HG02678 (cell line): Measurements from ENCODE around the gene TLX1.
A peak's percentile ranks its signal among the peaks of the same experiment; 100 is the strongest.

ENCODE experiments used
- ATAC-seq: cut with Tn5 transposase; IDR thresholded peaks from one replicate; pipeline ENCODE4 v1.9.1; 2021; ENCODE audit warnings: mild to moderate bottlenecking, moderate library complexity; ENCODE audit not compliant: unreplicated experiment

The TLX1 gene

GRCh38 chr10:101133489-101134298 lies 2.6 kb downstream of the TLX1 start:
- no peak for ATAC-seq

DNA sequence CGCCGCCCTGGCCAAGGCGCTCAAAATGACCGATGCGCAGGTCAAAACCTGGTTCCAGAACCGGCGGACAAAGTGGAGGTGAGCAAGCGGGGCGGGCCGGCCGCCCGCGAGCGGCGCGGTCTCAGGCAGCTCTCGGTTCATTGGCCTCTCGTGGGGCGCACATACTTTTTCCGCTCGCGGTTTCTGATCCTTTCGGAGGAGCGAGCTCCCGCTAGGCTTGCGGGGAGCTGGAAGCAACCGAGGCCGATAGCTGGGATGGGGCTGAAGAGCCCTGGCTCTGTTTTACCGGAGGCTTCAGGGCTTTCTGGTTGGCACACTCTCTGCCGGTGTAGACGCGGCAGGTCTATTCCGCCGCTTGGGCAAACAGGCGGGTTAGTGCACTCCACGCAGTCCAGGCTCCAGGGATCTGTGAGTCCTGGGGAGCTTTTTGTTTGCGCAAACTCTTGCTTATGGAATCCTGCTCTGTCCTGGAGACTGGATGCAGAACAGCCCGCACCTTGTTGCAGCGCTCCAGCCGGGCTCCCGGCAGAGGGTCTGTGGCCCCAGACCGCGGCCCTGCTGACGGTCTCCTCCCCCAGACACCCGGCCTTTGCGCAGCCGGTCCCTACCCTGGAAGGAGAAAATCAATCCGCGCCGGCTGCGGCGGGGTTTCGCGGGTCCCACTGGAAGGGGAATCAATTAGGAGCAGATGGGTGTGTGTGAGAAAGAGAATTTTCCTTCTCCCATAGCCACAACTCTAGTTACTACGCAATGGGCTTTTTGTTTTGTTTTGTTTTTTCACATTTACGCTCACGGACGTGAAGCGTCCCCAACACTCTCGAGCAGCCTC lies 3.4 kb downstream of the TLX1 start:
- ATAC-seq = no peak

DNA sequence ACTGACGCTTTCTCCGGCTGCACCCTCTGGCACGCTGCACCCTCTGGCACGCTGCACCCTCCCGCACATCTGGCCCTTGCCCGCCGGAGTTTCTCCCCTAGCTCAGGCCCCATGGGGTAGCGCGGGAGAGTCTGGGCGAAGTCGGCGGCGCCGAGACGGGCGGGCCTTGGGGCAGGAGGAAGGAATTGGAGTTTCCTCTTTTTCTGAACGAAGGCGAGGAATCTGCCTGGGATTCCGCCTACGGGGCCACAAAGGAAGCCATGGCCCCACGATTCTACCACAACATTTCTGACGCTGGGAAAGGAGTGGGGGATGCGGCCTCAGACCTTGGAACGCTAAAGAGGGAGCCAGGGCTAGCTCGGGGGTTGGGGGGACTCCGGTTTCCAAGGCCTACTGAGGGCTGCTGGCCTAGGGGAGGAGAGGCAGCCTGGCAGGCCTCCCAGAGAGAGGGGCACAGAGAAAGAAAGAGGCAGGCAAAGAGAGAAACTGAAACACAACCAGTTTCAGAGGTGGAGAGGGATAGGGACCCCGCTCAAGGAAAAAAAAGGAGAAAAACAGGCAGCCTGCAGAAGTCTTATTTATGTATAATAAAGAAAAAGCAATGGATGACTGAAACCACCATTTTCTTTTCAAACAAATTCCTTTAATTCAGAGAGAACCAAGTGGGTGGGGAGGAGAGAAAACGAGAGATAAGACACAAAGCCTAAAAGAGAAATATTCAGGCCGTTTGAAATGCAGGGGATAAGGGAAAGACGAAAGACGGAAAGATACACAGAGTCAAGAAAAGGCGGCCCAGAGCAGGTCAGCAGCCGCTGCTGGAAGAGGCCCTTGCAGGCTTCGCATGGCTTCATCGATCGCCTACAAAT lies 4.3 kb downstream of the TLX1 start:
- ATAC-seq = no peak

DNA sequence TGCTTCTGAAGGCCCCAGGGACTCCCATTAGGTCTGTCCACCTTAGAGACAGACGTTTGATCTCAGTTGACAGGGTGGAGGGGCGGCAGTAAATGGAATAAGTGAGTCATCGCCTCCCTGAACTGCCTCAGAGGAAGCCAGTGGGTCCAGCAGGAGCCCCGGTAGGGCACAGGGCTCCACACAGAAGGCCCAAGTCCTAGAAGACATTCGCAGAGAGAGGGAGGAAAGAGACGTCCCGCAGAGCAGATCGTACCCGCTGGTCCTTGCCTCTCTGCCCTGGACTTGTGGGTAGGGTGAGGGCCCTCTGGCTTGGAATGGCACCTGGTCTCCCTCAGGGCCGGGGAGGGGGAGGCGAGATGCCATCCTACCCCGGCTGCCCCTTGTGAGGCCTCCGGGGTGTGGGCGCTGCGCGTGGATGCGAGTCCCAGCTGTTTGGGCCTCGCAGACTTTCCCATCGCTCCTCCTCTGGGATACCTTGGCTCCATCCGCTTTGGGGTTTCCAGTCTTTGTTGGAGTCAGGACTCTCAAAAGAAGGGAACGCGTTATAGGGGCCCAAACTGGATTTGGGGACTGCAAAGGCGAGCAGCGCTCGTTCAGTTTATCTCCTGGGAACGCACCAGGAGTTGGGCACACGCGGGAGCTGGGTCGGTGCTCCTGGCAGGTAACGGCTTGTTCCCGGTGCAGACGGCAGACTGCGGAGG lies 5.1 kb downstream of the TLX1 start:
- ATAC-seq = no peak

- ATAC-seq = no peak
Observed at GRCh38 chr10:101136708-101137121, 5.6 kb downstream of the TLX1 start.

GRCh38 chr10:101137271-101137670 lies 6.2 kb downstream of the TLX1 start:
- no peak for ATAC-seq

- no peak for ATAC-seq
Observed at GRCh38 chr10:101138788-101139420, 7.8 kb downstream of the TLX1 start.

GRCh38 chr10:101139421-101139911 lies 8.4 kb downstream of the TLX1 start:
- ATAC-seq = no peak

DNA sequence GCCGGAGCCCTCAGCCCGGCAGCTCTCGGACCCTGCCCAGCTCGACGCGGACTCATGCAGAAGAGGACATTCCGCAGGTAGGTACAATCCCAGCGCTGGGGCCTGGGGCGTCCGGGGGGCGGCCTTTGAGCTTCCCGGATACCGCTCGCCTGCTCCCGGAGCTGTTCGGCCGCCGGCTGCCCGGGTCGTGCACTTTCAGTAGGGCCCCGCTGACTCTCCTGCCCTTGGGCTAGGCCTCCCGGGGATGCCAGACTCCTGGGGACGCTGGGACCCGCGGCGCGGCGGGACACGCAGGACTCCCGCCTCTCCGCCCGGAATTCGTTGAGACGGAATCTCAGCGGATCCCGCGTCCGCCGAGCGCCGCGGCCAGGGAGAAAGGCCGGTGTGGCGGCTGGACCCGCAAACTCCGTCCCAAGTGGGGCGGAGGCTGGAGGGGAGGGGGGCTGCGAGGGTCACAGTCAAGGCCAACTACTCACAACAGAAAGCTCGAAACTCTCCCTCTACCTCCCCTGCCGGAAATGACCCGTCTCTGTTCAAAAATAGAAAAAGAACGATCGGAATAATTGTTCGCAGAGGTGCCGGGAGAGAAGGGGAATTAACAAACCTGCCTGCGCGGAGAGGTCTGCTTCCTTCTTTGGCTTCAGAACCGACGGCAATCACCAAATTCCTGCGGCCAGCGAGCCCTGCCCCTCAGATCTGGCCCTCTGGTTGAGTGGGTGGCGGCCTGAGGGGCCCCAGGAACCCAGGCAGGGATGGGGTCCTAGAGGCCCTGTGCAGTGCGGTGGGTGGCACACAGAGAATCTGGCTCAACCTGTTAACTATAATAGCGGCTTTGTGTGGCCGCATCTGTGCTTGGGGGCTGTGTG lies 9.2 kb downstream of the TLX1 start:
- ATAC-seq = no peak

GRCh38 chr10:101140950-101141615 lies 10.0 kb downstream of the TLX1 start:
- ATAC-seq = no peak

DNA sequence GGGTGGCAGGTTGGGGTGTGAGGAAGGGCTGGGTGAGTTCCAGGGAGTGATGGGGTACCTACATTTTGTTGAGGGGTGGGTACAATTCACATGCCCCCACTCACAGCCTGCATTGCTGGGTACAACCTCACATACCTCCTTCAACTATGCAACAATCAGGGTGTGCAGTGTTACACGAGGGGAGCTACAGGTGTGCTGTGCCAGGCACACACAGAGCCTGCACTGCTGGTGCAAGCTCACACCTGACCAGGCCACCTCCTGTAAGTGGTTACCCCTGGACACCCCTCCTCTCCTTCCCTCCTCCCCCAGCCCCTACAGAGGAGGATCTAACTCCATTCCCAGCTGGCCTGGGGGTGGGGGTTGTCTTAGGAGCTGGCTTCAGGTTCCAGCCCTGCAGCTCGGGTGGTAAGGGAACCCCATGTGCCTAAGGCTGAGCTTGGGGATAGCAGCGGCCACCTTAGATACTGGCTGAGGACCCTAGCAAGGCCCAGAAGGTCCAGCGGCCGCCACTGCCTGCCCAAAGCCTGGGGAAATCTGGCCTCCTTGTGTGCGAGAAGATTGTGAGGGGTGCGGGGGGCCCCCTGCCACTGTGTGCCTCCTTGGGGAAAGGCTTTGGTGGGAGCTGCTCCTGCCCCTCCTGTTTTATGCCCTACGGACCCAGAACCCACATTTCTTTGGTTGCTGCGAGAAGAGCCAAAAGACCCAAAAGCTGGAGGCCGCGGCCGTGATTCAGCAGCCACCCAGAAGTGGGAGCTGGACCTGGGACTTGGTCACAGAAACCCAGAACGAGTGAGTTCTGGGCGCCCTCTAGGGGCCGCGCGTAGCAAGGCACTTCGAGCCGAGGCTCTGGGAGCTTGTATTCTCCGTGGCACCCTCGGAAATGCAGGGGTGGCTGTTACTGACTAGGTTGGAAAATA lies 10.8 kb downstream of the TLX1 start:
- ATAC-seq = peak; percentile 77

DNA sequence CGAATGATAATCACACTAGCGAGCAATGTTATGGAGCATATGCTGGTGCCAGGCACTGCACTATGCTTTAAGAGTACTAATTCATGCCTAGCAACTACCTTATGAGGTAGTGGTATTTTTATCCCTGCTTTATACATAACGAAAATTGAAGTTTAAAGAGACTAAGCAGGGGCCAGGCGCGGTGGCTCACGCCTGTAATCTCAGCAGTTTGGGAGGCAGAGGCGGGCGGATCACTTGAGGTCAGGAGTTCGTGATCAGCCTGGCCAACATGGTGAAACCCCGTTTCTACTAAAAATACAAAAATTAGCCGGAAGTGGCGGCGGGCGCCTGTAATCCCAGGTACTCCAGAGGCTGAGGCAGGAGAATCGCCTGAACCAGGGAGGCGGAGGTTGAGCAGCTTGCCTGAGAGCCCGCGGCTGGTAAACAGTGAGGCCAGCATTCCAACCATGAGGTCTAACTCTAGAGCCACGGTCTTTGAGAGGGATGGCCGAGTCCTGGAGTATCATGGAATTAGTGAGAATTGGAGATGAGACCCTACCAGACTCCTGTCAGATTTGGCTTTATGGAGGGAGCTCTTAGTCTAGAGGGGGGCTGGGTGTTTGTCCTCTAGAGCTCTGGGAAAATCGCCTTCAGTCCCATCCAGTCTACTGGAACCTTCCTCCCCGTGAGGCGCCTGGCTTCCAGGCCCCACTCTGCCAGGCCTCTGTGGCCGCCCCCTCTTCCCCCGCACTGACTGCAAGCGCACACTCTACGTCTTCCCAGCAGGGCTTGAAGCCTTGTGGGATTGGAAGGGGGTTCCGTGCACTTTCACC lies 11.6 kb downstream of the TLX1 start:
- peak; percentile 23 for ATAC-seq

GRCh38 chr10:101143345-101143630 lies 12.2 kb downstream of the TLX1 start:
- no peak for ATAC-seq

DNA sequence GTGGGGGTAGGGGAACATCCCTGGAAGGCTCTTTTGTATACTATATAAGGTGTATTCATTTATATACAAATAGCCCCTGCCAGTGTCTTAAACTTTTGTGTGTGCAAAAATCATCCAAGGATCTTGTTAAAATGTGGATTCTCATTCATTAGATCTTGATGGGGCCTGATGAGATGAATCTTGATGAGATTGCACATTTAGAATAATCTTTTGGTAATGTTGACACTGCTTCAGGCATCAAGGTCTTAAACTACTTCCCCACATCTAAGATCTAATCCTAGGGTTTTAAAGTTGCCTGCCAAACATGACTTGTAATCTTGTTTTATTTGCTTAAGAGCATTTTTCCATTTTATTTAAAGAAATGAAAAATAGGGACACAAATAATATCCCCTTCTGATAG lies 13.0 kb downstream of the TLX1 start:
- ATAC-seq = no peak

DNA sequence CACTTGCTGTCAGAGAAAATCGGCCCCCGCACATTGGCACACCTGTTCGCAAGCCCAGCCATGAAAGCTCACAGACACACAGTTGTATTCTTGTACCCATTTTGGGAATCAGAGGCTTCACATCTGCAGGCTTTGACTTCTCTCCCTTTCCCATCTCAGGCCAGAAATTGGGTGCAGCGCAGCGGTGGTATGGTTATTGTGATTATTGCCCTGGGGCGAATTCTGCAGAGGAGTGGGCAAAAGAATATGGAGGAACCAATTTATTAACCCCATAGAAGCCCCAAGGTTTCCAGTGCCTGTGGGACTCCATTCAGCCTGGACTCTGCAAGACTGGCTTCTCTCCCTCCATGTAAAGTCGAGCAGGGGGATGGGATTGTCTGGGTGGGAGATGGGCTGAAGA lies 14.0 kb downstream of the TLX1 start:
- no peak for ATAC-seq

DNA sequence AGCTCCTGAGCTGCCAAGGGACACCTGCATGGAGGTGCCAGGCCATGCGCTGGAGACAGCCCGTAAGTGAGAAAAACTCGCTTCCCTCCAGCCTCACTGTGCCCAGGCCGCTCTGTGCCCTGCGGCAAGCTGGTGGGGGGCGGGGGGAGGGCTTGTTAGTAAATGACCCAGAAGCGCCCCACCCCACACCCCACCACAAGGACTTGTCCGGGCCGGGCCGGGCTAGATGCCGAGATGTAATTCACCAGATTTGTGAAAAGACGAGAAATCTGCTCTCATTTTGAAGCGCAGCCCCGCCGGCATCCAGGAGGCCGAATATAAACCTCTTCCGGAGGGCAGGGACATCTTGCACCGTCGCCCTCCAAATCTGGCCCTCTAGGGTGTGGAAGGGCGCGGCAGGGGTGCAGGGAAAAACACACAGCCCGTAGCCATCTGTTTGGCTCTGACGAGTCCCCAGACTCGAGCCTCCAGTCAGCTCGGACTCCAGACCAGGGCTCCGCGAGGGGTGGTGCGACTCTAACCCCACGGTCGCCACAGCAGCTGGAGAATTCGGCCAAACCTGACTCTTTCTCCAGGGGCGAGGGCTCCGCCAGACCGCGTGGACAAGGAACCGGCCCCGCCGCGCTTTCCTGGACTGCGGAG lies 14.8 kb downstream of the TLX1 start:
- no peak for ATAC-seq
